ENCODE measurements around the gene ZSCAN5B.

GRCh38 chr19:56145698-56146097 lies 51.9 kb downstream of the ZSCAN5B start:
- TF ChIP-seq, protein P1, sequence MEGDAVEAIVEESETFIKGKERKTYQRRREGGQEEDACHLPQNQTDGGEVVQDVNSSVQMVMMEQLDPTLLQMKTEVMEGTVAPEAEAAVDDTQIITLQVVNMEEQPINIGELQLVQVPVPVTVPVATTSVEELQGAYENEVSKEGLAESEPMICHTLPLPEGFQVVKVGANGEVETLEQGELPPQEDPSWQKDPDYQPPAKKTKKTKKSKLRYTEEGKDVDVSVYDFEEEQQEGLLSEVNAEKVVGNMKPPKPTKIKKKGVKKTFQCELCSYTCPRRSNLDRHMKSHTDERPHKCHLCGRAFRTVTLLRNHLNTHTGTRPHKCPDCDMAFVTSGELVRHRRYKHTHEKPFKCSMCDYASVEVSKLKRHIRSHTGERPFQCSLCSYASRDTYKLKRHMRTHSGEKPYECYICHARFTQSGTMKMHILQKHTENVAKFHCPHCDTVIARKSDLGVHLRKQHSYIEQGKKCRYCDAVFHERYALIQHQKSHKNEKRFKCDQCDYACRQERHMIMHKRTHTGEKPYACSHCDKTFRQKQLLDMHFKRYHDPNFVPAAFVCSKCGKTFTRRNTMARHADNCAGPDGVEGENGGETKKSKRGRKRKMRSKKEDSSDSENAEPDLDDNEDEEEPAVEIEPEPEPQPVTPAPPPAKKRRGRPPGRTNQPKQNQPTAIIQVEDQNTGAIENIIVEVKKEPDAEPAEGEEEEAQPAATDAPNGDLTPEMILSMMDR (IDR thresholded peaks at IDR 0.05), result no peak
- TF ChIP-seq ESRRA (CRISPR knock-in tag; IDR thresholded peaks at IDR 0.05; ENCODE audit: borderline replicate concordance) (no peak), ZNF396 (CRISPR knock-in tag; IDR thresholded peaks at IDR 0.05; ENCODE audit: borderline replicate concordance) (no peak), SMAD3 (CRISPR knock-in tag; IDR thresholded peaks at IDR 0.05; ENCODE audit: borderline replicate concordance) (no peak), JUN (CRISPR knock-in tag; IDR thresholded peaks at IDR 0.05) (no peak), CBFB (CRISPR knock-in tag; IDR thresholded peaks at IDR 0.05; ENCODE audit: low read depth) (no peak), ATF2 (CRISPR knock-in tag; IDR thresholded peaks at IDR 0.05; ENCODE audit: borderline replicate concordance, low read depth) (no peak), CREB1 (CRISPR knock-in tag; IDR thresholded peaks at IDR 0.05) (no peak), CREM (CRISPR knock-in tag; IDR thresholded peaks at IDR 0.05) (no peak), ZNF121 (CRISPR knock-in tag; IDR thresholded peaks at IDR 0.05) (no peak), SP1 (CRISPR knock-in tag; conservative IDR thresholded peaks at IDR 0.05) (no peak)
- TF ChIP-seq, protein P2, sequence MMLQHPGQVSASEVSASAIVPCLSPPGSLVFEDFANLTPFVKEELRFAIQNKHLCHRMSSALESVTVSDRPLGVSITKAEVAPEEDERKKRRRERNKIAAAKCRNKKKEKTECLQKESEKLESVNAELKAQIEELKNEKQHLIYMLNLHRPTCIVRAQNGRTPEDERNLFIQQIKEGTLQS (CRISPR knock-in tag; conservative IDR thresholded peaks at IDR 0.05), result no peak

Measured in WTC11 (cell line).